HepG2 (cell line): ENCODE measurements around the gene EMC8. TPM values are rescaled to one million over a fixed set of nuclear protein-coding genes. Genes with fewer than 3 reads are reported as not detected.

Experiments used
- CENPT ChIP-seq: sonication (generic); formaldehyde crosslinking; IDR thresholded peaks from 2 replicates; pipeline ENCODE4 v1.8.0; 2022; ENCODE audit warnings: low read depth, mild to moderate bottlenecking, moderate library complexity, missing genetic modification reagents
- EEA1 ChIP-seq: sonication (generic); formaldehyde crosslinking; IDR thresholded peaks from 2 replicates; pipeline ENCODE4 v1.5.1; 2020; ENCODE audit warnings: mild to moderate bottlenecking, missing genetic modification reagents, borderline replicate concordance
- HNF4G ChIP-seq, 2 experiments: sonication (generic) in 1 of 2; formaldehyde crosslinking in 1 of 2; IDR thresholded peaks; 2 replicates each; pipeline versions ENCODE4 v1.4.0 to v1.6.1; 2011 to 2020; ENCODE audit warnings: borderline replicate concordance in 2 of 2, low read depth in 2 of 2, mild to moderate bottlenecking in 2 of 2, low read length in 1 of 2, missing genetic modification reagents in 1 of 2, moderate library complexity in 1 of 2
- HNRNPK ChIP-seq: fragments of 200-400 bp; formaldehyde crosslinking; IDR thresholded peaks from 2 replicates; pipeline ENCODE4 v1.6.1; 2018; ENCODE audit warnings: low read length, low read depth, moderate library complexity, mild to moderate bottlenecking; ENCODE audit not compliant: poor library complexity, severe bottlenecking
- JUN ChIP-seq: sonication (generic); formaldehyde crosslinking; IDR thresholded peaks from 2 replicates; pipeline ENCODE4 v1.4.0; 2020; ENCODE audit warnings: mild to moderate bottlenecking, missing genetic modification reagents
- MAFF ChIP-seq: IDR thresholded peaks from 2 replicates; pipeline ENCODE4 v1.6.1; 2011; ENCODE audit warnings: low read depth, low read length, improper control_type of control experiment
- MZF1 ChIP-seq: sonication (generic); formaldehyde crosslinking; IDR thresholded peaks from 2 replicates; pipeline ENCODE4 v1.8.1; 2023; ENCODE audit warnings: mild to moderate bottlenecking, missing genetic modification reagents, borderline replicate concordance
- REL ChIP-seq: sonication (generic); formaldehyde crosslinking; conservative IDR thresholded peaks from 2 replicates; pipeline ENCODE4 v1.8.0; 2022; ENCODE audit warnings: mild to moderate bottlenecking, missing genetic modification reagents, moderate library complexity
- STAG1 ChIP-seq: sonication (generic); formaldehyde crosslinking; IDR thresholded peaks from 2 replicates; pipeline ENCODE4 v1.4.0; 2020; ENCODE audit warnings: missing genetic modification reagents
- TBL1XR1 ChIP-seq: fragments of 150-350 bp; IDR thresholded peaks from 2 replicates; pipeline ENCODE4 v1.6.1; 2014; ENCODE audit warnings: borderline replicate concordance, low read length; ENCODE audit not compliant: partially characterized antibody
- ZC3H13 ChIP-seq: sonication (generic); formaldehyde crosslinking; IDR thresholded peaks from 2 replicates; pipeline ENCODE4 v1.8.1; 2023; ENCODE audit warnings: mild to moderate bottlenecking, missing genetic modification reagents, moderate library complexity
- ZFAT ChIP-seq: sonication (generic); formaldehyde crosslinking; conservative IDR thresholded peaks from 2 replicates; pipeline ENCODE4 v1.8.1; 2023; ENCODE audit warnings: missing genetic modification reagents, inconsistent platforms
- ZKSCAN1 ChIP-seq: fragments of 150-350 bp; IDR thresholded peaks from 2 replicates; pipeline ENCODE4 v1.6.1; 2014; ENCODE audit warnings: low read length
- ZNF234 ChIP-seq: sonication (generic); formaldehyde crosslinking; conservative IDR thresholded peaks from 2 replicates; pipeline ENCODE4 v1.5.1; 2020; ENCODE audit warnings: mild to moderate bottlenecking, missing genetic modification reagents
- ZNF235 ChIP-seq: sonication (generic); formaldehyde crosslinking; IDR thresholded peaks from 2 replicates; pipeline ENCODE4 v1.8.1; 2023; ENCODE audit warnings: mild to moderate bottlenecking, missing genetic modification reagents, borderline replicate concordance
- ZNF296 ChIP-seq: sonication (generic); formaldehyde crosslinking; conservative IDR thresholded peaks from 2 replicates; pipeline ENCODE4 v1.5.0; 2020; ENCODE audit warnings: mild to moderate bottlenecking, missing genetic modification reagents
- ZNF337 ChIP-seq: sonication (generic); formaldehyde crosslinking; IDR thresholded peaks from 2 replicates; pipeline ENCODE4 v1.5.1; 2020; ENCODE audit warnings: missing genetic modification reagents, low read depth, mild to moderate bottlenecking, borderline replicate concordance
- polyA plus RNA-seq, 8 experiments: library from polyadenylated mRNA; depleted of rRNA in 3 of 8; stranded (reverse) in 7 of 8; unstranded in 1 of 8; fragments of >200 nt; fragmentation: Illumina TruSeq in 4 of 8; extraction: Trizol in 4 of 8; gene quantifications; 2 replicates each; pipeline versions ENCODE4 v1.2.1 to v1.2.3, GENCODE V29; 2011 to 2016; ENCODE audit warnings: low read depth in 4 of 8, missing spikeins in 1 of 8, mixed read lengths in 1 of 8; ENCODE audit not compliant: insufficient read depth in 1 of 8
- total RNA-seq, 5 experiments: library from RNA; depleted of rRNA; stranded (reverse); fragments of >200 nt; fragmentation: Illumina TruSeq; extraction: Trizol; gene quantifications; 2 replicates each; pipeline ENCODE4 v1.2.3, GENCODE V29; 2016; ENCODE audit warnings: low read depth in 1 of 5
- TF ChIP-seq, protein P1 (sequence below), 2 experiments: sonication (generic) in 1 of 2; formaldehyde crosslinking in 1 of 2; IDR thresholded peaks; 2 replicates each; pipeline versions ENCODE4 v1.4.0 to v1.6.1; 2018 to 2020; ENCODE audit warnings: missing genetic modification reagents in 2 of 2, borderline replicate concordance in 1 of 2, low read depth in 1 of 2, mild to moderate bottlenecking in 1 of 2, missing biosample characterization in 1 of 2
- TF ChIP-seq, protein P2 (sequence below): sonication (generic); formaldehyde crosslinking; IDR thresholded peaks from 2 replicates; pipeline ENCODE4 v1.4.0; 2020; ENCODE audit warnings: missing genetic modification reagents

EMC8 gene
- total and polyA plus RNA-seq, 2 of the 13 experiments (the other 11 are each of a cell fraction or from before 2014, with no cell fraction given), result 55.0 to 76.0 TPM

- no peak for TF ChIP-seq HNF4G (IDR thresholded peaks at IDR 0.05; ENCODE audit: borderline replicate concordance, low read depth, low read length)
- TF ChIP-seq HNF4G (CRISPR knock-in tag; IDR thresholded peaks at IDR 0.05; ENCODE audit: borderline replicate concordance, low read depth), result 0 out of 2 replicates have a peak, but pooled peaks have one; percentile 14
- TF ChIP-seq ZC3H13 (CRISPR knock-in tag), result no peak
- TF ChIP-seq ZNF234 (CRISPR knock-in tag), result peak; percentile 32; the same call in 1 of the 2 replicates
- TF ChIP-seq ZFAT (CRISPR knock-in tag), result no peak
- no peak for TF ChIP-seq TBL1XR1
- TF ChIP-seq ZNF337 (CRISPR knock-in tag), result no peak
- no peak for TF ChIP-seq CENPT (CRISPR knock-in tag)
- no peak for TF ChIP-seq ZKSCAN1
- TF ChIP-seq MAFF, result no peak
- 0 out of 2 replicates have a peak, but pooled peaks have one; percentile 13 for TF ChIP-seq ZNF296
- TF ChIP-seq HNRNPK, result no peak
- 0 out of 2 replicates have a peak, but pooled peaks have one; percentile 4 for TF ChIP-seq REL (CRISPR knock-in tag)
- TF ChIP-seq MZF1 (CRISPR knock-in tag), result peak; percentile 62; the same call in 1 of the 2 replicates
- TF ChIP-seq, protein P1, sequence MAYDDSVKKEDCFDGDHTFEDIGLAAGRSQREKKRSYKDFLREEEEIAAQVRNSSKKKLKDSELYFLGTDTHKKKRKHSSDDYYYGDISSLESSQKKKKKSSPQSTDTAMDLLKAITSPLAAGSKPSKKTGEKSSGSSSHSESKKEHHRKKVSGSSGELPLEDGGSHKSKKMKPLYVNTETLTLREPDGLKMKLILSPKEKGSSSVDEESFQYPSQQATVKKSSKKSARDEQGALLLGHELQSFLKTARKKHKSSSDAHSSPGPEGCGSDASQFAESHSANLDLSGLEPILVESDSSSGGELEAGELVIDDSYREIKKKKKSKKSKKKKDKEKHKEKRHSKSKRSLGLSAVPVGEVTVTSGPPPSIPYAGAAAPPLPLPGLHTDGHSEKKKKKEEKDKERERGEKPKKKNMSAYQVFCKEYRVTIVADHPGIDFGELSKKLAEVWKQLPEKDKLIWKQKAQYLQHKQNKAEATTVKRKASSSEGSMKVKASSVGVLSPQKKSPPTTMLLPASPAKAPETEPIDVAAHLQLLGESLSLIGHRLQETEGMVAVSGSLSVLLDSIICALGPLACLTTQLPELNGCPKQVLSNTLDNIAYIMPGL (CRISPR knock-in tag; IDR thresholded peaks at IDR 0.05; ENCODE audit: borderline replicate concordance in 1 of 2, low read depth in 1 of 2), result no peak
- no peak for TF ChIP-seq JUN (CRISPR knock-in tag)
- 0 out of 2 replicates have a peak, but pooled peaks have one; percentile 5 for TF ChIP-seq EEA1 (CRISPR knock-in tag)
- TF ChIP-seq, protein P2, sequence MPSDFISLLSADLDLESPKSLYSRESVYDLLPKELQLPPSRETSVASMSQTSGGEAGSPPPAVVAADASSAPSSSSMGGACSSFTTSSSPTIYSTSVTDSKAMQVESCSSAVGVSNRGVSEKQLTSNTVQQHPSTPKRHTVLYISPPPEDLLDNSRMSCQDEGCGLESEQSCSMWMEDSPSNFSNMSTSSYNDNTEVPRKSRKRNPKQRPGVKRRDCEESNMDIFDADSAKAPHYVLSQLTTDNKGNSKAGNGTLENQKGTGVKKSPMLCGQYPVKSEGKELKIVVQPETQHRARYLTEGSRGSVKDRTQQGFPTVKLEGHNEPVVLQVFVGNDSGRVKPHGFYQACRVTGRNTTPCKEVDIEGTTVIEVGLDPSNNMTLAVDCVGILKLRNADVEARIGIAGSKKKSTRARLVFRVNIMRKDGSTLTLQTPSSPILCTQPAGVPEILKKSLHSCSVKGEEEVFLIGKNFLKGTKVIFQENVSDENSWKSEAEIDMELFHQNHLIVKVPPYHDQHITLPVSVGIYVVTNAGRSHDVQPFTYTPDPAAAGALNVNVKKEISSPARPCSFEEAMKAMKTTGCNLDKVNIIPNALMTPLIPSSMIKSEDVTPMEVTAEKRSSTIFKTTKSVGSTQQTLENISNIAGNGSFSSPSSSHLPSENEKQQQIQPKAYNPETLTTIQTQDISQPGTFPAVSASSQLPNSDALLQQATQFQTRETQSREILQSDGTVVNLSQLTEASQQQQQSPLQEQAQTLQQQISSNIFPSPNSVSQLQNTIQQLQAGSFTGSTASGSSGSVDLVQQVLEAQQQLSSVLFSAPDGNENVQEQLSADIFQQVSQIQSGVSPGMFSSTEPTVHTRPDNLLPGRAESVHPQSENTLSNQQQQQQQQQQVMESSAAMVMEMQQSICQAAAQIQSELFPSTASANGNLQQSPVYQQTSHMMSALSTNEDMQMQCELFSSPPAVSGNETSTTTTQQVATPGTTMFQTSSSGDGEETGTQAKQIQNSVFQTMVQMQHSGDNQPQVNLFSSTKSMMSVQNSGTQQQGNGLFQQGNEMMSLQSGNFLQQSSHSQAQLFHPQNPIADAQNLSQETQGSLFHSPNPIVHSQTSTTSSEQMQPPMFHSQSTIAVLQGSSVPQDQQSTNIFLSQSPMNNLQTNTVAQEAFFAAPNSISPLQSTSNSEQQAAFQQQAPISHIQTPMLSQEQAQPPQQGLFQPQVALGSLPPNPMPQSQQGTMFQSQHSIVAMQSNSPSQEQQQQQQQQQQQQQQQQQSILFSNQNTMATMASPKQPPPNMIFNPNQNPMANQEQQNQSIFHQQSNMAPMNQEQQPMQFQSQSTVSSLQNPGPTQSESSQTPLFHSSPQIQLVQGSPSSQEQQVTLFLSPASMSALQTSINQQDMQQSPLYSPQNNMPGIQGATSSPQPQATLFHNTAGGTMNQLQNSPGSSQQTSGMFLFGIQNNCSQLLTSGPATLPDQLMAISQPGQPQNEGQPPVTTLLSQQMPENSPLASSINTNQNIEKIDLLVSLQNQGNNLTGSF, result no peak
- TF ChIP-seq STAG1, result no peak
- TF ChIP-seq ZNF235, result peak; percentile 52; the same call in 1 of the 2 replicates
Measured at GRCh38 chr16:85798901-85799496, 345 bp downstream of the EMC8 start (continued).
